HL-60 (cell line): Measurements from ENCODE around the gene NSMCE4A.

Experiments
- DNase-seq, 2 experiments: peaks; one replicate each; pipeline ENCODE4 v3.0.0-alpha.2; 2010 to 2020; ENCODE audit warnings: low read depth in 1 of 2, low spot score in 1 of 2
- H3K27ac ChIP-seq: fragments of 250-450 bp; sonication (Bioruptor Pico); replicated peaks from 2 replicates; pipeline ENCODE4 v1.5.1; 2020; ENCODE audit warnings: mild to moderate bottlenecking, moderate library complexity
- H3K27me3 ChIP-seq: fragments of 250-450 bp; sonication (Bioruptor Pico); 2 replicates; pipeline ENCODE4 v1.5.1; 2021; ENCODE audit warnings: mild to moderate bottlenecking, moderate library complexity; ENCODE audit not compliant: insufficient read depth, poor library complexity, severe bottlenecking
- H3K4me3 ChIP-seq: replicated peaks from 2 replicates; pipeline ENCODE4 v1.5.1; 2011; ENCODE audit warnings: mild to moderate bottlenecking, control low read depth, low read length; ENCODE audit not compliant: insufficient read depth
- CTCF ChIP-seq: IDR thresholded peaks from one replicate; pipeline ENCODE4 v1.5.1; 2011; ENCODE audit warnings: low read length, control low read depth, inconsistent platforms; ENCODE audit not compliant: insufficient read depth
- GABPA ChIP-seq: IDR thresholded peaks from 2 replicates; pipeline ENCODE4 v1.6.1; 2012; ENCODE audit warnings: low read depth
- POLR2AphosphoS5 ChIP-seq: IDR thresholded peaks from 2 replicates; pipeline ENCODE4 v1.6.1; 2012; ENCODE audit warnings: low read depth
- REST ChIP-seq: IDR thresholded peaks from 2 replicates; pipeline ENCODE4 v1.6.1; 2012; ENCODE audit warnings: low read depth; ENCODE audit not compliant: insufficient replicate concordance
- SPI1 ChIP-seq: IDR thresholded peaks from 2 replicates; pipeline ENCODE4 v1.6.1; 2012; ENCODE audit warnings: low read depth, mild to moderate bottlenecking, borderline replicate concordance

NSMCE4A gene

GRCh38 chr10:122013311-122013780 is 38.3 kb upstream of the NSMCE4A start:
- TF ChIP-seq CTCF (no peak), SPI1 (no peak), REST (no peak), POLR2AphosphoS5 (no peak), GABPA (no peak)
- H3K4me3 ChIP-seq = no peak overlapping the region
- no peak overlapping the region for H3K27ac ChIP-seq
- DNase-seq = no peak
- no peaks in the 10 kb centered on the region for H3K27me3 ChIP-seq

- Histone ChIP-seq H3K4me3 (no peak overlapping the region), H3K27ac (no peak overlapping the region)
- DNase-seq = no peak
Observed at GRCh38 chr10:122012731-122013130, 37.7 kb upstream of the NSMCE4A start.

More at GRCh38 chr10:122012731-122013130, 37.7 kb upstream of the NSMCE4A start:
- H3K27me3 ChIP-seq = no peaks in the 10 kb centered on the region
- TF ChIP-seq REST (no peak), CTCF (no peak), POLR2AphosphoS5 (no peak), GABPA (no peak), SPI1 (no peak)
